Neuronal stem cell (in vitro differentiated cells): ENCODE results near the gene PACRG.

Experiments
- DNase-seq: peaks from one replicate; pipeline ENCODE4 v3.0.0-alpha.2; 2013; ENCODE audit warnings: low spot score
- H2AFZ ChIP-seq: one replicate; pipeline ENCODE4 v1.6.1; 2013; ENCODE audit warnings: mild to moderate bottlenecking, low read length, inconsistent platforms
- H2AK5ac ChIP-seq: 2 replicates; pipeline ENCODE4 v1.6.1; 2013; ENCODE audit warnings: low read depth, mild to moderate bottlenecking, inconsistent platforms, low read length, moderate library complexity, mixed read lengths
- H2BK120ac ChIP-seq: 2 replicates; pipeline ENCODE4 v1.6.1; 2013; ENCODE audit warnings: low read depth, mild to moderate bottlenecking, inconsistent platforms, low read length, moderate library complexity, mixed read lengths
- H2BK12ac ChIP-seq: one replicate; pipeline ENCODE4 v1.6.1; 2013; ENCODE audit warnings: low read length, inconsistent platforms
- H2BK15ac ChIP-seq: 2 replicates; pipeline ENCODE4 v1.6.1; 2013; ENCODE audit warnings: mild to moderate bottlenecking, low read length, inconsistent platforms, mixed read lengths
- H2BK5ac ChIP-seq: one replicate; pipeline ENCODE4 v1.6.1; 2013; ENCODE audit warnings: inconsistent platforms, mild to moderate bottlenecking, low read length, moderate library complexity
- H3K14ac ChIP-seq: one replicate; pipeline ENCODE4 v1.6.1; 2013; ENCODE audit warnings: low read length, inconsistent platforms
- H3K18ac ChIP-seq: 2 replicates; pipeline ENCODE4 v1.6.1; 2013; ENCODE audit warnings: low read length, inconsistent platforms
- H3K23ac ChIP-seq: 2 replicates; pipeline ENCODE4 v1.6.1; 2013; ENCODE audit warnings: low read depth, mild to moderate bottlenecking, mixed read lengths, low read length, inconsistent platforms; ENCODE audit not compliant: poor library complexity
- H3K27ac ChIP-seq: replicated peaks from 3 replicates; pipeline ENCODE4 v1.5.1; 2013; ENCODE audit warnings: low read length, inconsistent platforms
- H3K27me3 ChIP-seq, 3 experiments: 2 replicates each; pipeline ENCODE4 v1.6.1; 2013; ENCODE audit warnings: low read length in 3 of 3, mild to moderate bottlenecking in 2 of 3, inconsistent platforms in 1 of 3, low read depth in 1 of 3, mixed read lengths in 1 of 3, moderate library complexity in 1 of 3; ENCODE audit not compliant: control insufficient read depth in 3 of 3, insufficient read depth in 3 of 3
- H3K36me3 ChIP-seq, 2 donors: replicated peaks in 1 of 2; 2 replicates each; pipeline ENCODE4 v1.6.1; 2013; ENCODE audit warnings: low read length in 2 of 2; ENCODE audit not compliant: control insufficient read depth in 2 of 2, insufficient read depth in 2 of 2
- H3K4ac ChIP-seq: 2 replicates; pipeline ENCODE4 v1.6.1; 2013; ENCODE audit warnings: inconsistent platforms, mild to moderate bottlenecking, low read length, moderate library complexity
- H3K4me1 ChIP-seq, 2 donors: 1 replicate in 1 of 2; 2 replicates in 1 of 2; pipeline ENCODE4 v1.6.1; 2013; ENCODE audit warnings: low read length in 2 of 2, low read depth in 1 of 2; ENCODE audit not compliant: control insufficient read depth in 2 of 2, insufficient read depth in 1 of 2
- H3K4me2 ChIP-seq: one replicate; pipeline ENCODE4 v1.6.1; 2013; ENCODE audit warnings: mild to moderate bottlenecking, low read length, inconsistent platforms; ENCODE audit not compliant: insufficient read depth, poor library complexity, severe bottlenecking
- H3K4me3 ChIP-seq, 2 donors: 2 replicates each; pipeline ENCODE4 v1.5.1; 2013; ENCODE audit warnings: low read length in 2 of 2, mild to moderate bottlenecking in 2 of 2, inconsistent platforms in 1 of 2, moderate library complexity in 1 of 2
- H3K79me1 ChIP-seq: one replicate; pipeline ENCODE4 v1.6.1; 2013; ENCODE audit warnings: low read depth, mild to moderate bottlenecking, inconsistent platforms, low read length, moderate library complexity
- H3K9ac ChIP-seq: one replicate; pipeline ENCODE4 v1.6.1; 2013; ENCODE audit warnings: mild to moderate bottlenecking, low read depth, low read length, inconsistent platforms; ENCODE audit not compliant: poor library complexity
- H3K9me3 ChIP-seq, 2 donors: replicated peaks in 1 of 2; 2 replicates each; pipeline versions ENCODE3 to v1.6.1; 2013; ENCODE audit warnings: low read length in 2 of 2, mild to moderate bottlenecking in 2 of 2, inconsistent platforms in 1 of 2, low read depth in 1 of 2, mixed read lengths in 1 of 2, moderate library complexity in 1 of 2; ENCODE audit not compliant: control insufficient read depth in 2 of 2, insufficient read depth in 1 of 2
- H4K8ac ChIP-seq: one replicate; pipeline ENCODE4 v1.6.1; 2013; ENCODE audit warnings: low read depth, mild to moderate bottlenecking, inconsistent platforms, low read length, moderate library complexity
- H4K91ac ChIP-seq: one replicate; pipeline ENCODE4 v1.6.1; 2013; ENCODE audit warnings: low read length, low read depth, mild to moderate bottlenecking, inconsistent platforms; ENCODE audit not compliant: poor library complexity
- WGBS, 2 donors: extraction: QIAGEN DNeasy Blood & Tissue Kit; methylation state at CpG; one replicate each; pipeline ENCODE4 v1.1.7; 2013; ENCODE audit warnings: missing lambda C conversion rate in 2 of 2, mixed read lengths in 1 of 2; ENCODE audit not compliant: insufficient read length in 2 of 2, insufficient replicate concordance in 1 of 2; ENCODE audit errors: extremely low coverage in 2 of 2; 5-methylcytosine and 5-hydroxymethylcytosine counted together

Gene PACRG

GRCh38 chr6:162863821-162864220, 136.0 kb downstream of the PACRG start:
- H3K9me3 ChIP-seq = peaks cover 0 to 2% of the 10 kb centered on the region in 2 donors
- no peak overlapping the region for H2BK120ac ChIP-seq
- H3K4ac ChIP-seq = no peak overlapping the region
- H3K4me2 ChIP-seq = no peak overlapping the region
- no peaks in the 10 kb centered on the region for H3K36me3 ChIP-seq
- H2BK15ac ChIP-seq = no peak overlapping the region
- H3K27me3 ChIP-seq = no peaks in the 10 kb centered on the region
- no peak overlapping the region for H3K27ac ChIP-seq
- H2AFZ ChIP-seq = no peak overlapping the region
- no peak overlapping the region for H3K9ac ChIP-seq
- H4K8ac ChIP-seq = no peak overlapping the region
- H3K23ac ChIP-seq = no peak overlapping the region
- H3K18ac ChIP-seq = no peak overlapping the region
- H4K91ac ChIP-seq = no peak overlapping the region
- 100% methylated on average over 1 of the region's 1 CpG; no CpG with 5 or more reads in 1 of the 2 donors for WGBS, 2 donors
- H2BK12ac ChIP-seq = no peak overlapping the region
- H2BK5ac ChIP-seq = no peak overlapping the region
- H3K79me1 ChIP-seq = no peaks in the 10 kb centered on the region
- no peak overlapping the region for H2AK5ac ChIP-seq
- no peak overlapping the region for H3K14ac ChIP-seq
- no peak for DNase-seq
- H3K4me1 ChIP-seq = peaks cover 0 to 5% of the 10 kb centered on the region in 2 donors
- no peak overlapping the region for H3K4me3 ChIP-seq

GRCh38 chr6:162864911-162865310, 137.1 kb downstream of the PACRG start:
- H3K4ac ChIP-seq = no peak overlapping the region
- no peak overlapping the region for H3K4me2 ChIP-seq
- H3K9me3 ChIP-seq = peaks cover 0 to 2% of the 10 kb centered on the region in 2 donors
- H2BK15ac ChIP-seq = no peak overlapping the region
- H3K79me1 ChIP-seq = no peaks in the 10 kb centered on the region
- H3K23ac ChIP-seq = no peak overlapping the region
- no peak overlapping the region for H4K91ac ChIP-seq
- H3K14ac ChIP-seq = no peak overlapping the region
- no peak overlapping the region for H3K9ac ChIP-seq
- H4K8ac ChIP-seq = no peak overlapping the region
- H3K4me3 ChIP-seq = no peak overlapping the region
- H3K36me3 ChIP-seq = no peaks in the 10 kb centered on the region
- H3K4me1 ChIP-seq = peaks cover 0 to 5% of the 10 kb centered on the region in 2 donors
- no peak overlapping the region for H2BK120ac ChIP-seq
- no peak overlapping the region for H2AK5ac ChIP-seq
- H3K18ac ChIP-seq = no peak overlapping the region
- no peak overlapping the region for H3K27ac ChIP-seq
- no peak overlapping the region for H2BK12ac ChIP-seq
- DNase-seq = no peak
- no peaks in the 10 kb centered on the region for H3K27me3 ChIP-seq
- H2BK5ac ChIP-seq = no peak overlapping the region
- H2AFZ ChIP-seq = no peak overlapping the region
- no CpG with 5 or more reads among the region's 5 CpGs for WGBS, 2 donors

DNA sequence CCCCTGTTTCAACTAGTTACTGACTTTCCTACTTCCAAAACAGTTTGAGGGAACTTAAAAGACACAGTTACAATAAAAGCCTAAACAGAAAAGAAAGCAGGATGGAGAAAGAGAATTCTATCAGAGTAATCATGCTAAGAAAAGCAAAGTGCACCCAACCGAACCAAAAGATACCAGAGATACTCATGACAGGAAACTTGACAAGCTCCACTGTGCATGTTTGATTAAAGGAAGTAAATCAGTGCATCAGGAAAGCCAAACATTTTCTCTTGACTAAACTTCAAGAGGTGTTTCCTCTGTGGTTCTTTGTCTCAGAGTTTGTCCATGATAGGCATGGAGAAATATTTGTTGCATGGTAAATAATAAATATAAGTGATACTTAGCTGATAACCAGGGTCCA, 138.9 kb downstream of the PACRG start:
- DNase-seq = no peak
- Histone ChIP-seq H4K91ac (no peak overlapping the region), H3K36me3 (no peaks in the 10 kb centered on the region), H3K27me3 (no peaks in the 10 kb centered on the region), H3K18ac (no peak overlapping the region), H2AFZ (no peak overlapping the region), H3K4me2 (no peak overlapping the region), H3K4me1 (no peaks in the 10 kb centered on the region), H2BK120ac (no peak overlapping the region), H3K27ac (no peak overlapping the region), H2BK15ac (no peak overlapping the region), H3K9ac (no peak overlapping the region), H3K4ac (no peak overlapping the region), H2BK12ac (no peak overlapping the region), H2BK5ac (no peak overlapping the region), H4K8ac (no peak overlapping the region), H3K9me3 (peaks cover 0 to 2% of the 10 kb centered on the region in 2 donors), H3K4me3 (no peak overlapping the region), H2AK5ac (no peak overlapping the region), H3K14ac (no peak overlapping the region), H3K79me1 (no peaks in the 10 kb centered on the region), H3K23ac (no peak overlapping the region)
- WGBS, 2 donors = no CpG with 5 or more reads among the region's 1 CpG

GRCh38 chr6:162868397-162868796, 140.6 kb downstream of the PACRG start:
- no CpG with 5 or more reads among the region's 18 CpGs for WGBS, 2 donors
- Histone ChIP-seq H2BK5ac (no peak overlapping the region), H3K23ac (peak overlapping the region; percentile 10), H3K27me3 (no peaks in the 10 kb centered on the region), H2AK5ac (peak overlapping the region; percentile 36), H3K79me1 (no peaks in the 10 kb centered on the region), H3K27ac (no peak overlapping the region), H3K36me3 (no peaks in the 10 kb centered on the region), H3K14ac (no peak overlapping the region), H2BK120ac (no peak overlapping the region), H3K4ac (no peak overlapping the region), H2BK15ac (no peak overlapping the region), H3K4me1 (no peaks in the 10 kb centered on the region), H3K4me3 (no peak overlapping the region), H3K9me3 (no peaks in the 10 kb centered on the region), H3K4me2 (no peak overlapping the region), H2AFZ (no peak overlapping the region), H3K9ac (peak overlapping the region; percentile 10), H4K8ac (no peak overlapping the region), H4K91ac (no peak overlapping the region), H2BK12ac (no peak overlapping the region), H3K18ac (peak overlapping the region; percentile 48)
- DNase-seq = no peak
